ENCODE data around the gene GLI3. TPM values are rescaled to one million over a fixed set of nuclear protein-coding genes. Genes with fewer than 3 reads are reported as not detected.

GLI3 gene
- total and polyA plus RNA-seq, 2 of the 8 experiments (the other 6 are each of a cell fraction or from before 2014, with no cell fraction given): 8.0 to 31.1 TPM

GRCh38 chr7:42103456-42103855 is 133.6 kb downstream of the GLI3 start:
- WGBS, 2 experiments (ENCODE audit: extremely low coverage in 1 of 2, insufficient coverage in 1 of 2, insufficient read length in 1 of 2, insufficient replicate concordance in 2 of 2, low coverage in 1 of 2, low lambda C conversion rate in 2 of 2, missing lambda C conversion rate in 1 of 2): 91% methylated on average over 2 of the region's 2 CpGs; no CpG with 5 or more reads in 1 of the 2 experiments
- Histone ChIP-seq H4K20me1 (replicated peaks in 1 of 2; ENCODE audit: control insufficient read depth in 1 of 2, insufficient read depth in 2 of 2, low read length in 2 of 2) (peaks cover 1 to 2% of the 10 kb centered on the region in 2 experiments), H3K36me3 (ENCODE audit: control insufficient read depth in 2 of 4, insufficient read depth in 4 of 4, low read length in 3 of 4) (peaks cover 0 to 4% (median 0%) of the 10 kb centered on the region in 4 experiments; a peak in 1 of 8 replicates)

More at GRCh38 chr7:42103456-42103855, 133.6 kb downstream of the GLI3 start:
- no peak overlapping the region for H4K91ac ChIP-seq (replicated peaks; ENCODE audit: insufficient read length, low read length)
- DNase-seq (ENCODE audit: low read depth in 1 of 2, low spot score in 2 of 2) (no peak), FAIRE-seq (no peak)
- no peak for TF ChIP-seq PHF8 (conservative IDR thresholded peaks at IDR 0.05; ENCODE audit: low read depth, low read length)
- no peak for TF ChIP-seq POLR2A (IDR thresholded peaks at IDR 0.05; ENCODE audit: control extremely low read depth in 1 of 2, low read depth in 2 of 2, low read length in 2 of 2)
- H3K14ac ChIP-seq (ENCODE audit: insufficient read length): no peak overlapping the region
- H2BK120ac ChIP-seq (replicated peaks; ENCODE audit: low read depth, low read length): no peak overlapping the region
- H3K23ac ChIP-seq (ENCODE audit: insufficient read length): no peak overlapping the region
- no peak overlapping the region for H2AK5ac ChIP-seq (ENCODE audit: low read depth, low read length)
- H2BK5ac ChIP-seq (ENCODE audit: low read depth, low read length): no peak overlapping the region
- no peak overlapping the region for H3K9ac ChIP-seq (replicated peaks in 1 of 4; ENCODE audit: extremely low read depth in 1 of 4, low read depth in 3 of 4, low read length in 3 of 4)
- no peak overlapping the region for H3K27ac ChIP-seq (ENCODE audit: low read depth, low read length)
- H3K4me3 ChIP-seq (ENCODE audit: extremely low read depth in 1 of 4, insufficient read depth in 2 of 4, low read depth in 3 of 4, low read length in 4 of 4): no peak overlapping the region
- no peaks in the 10 kb centered on the region for H3K79me1 ChIP-seq (ENCODE audit: low read depth, low read length)
- CTCF ChIA-PET (ENCODE audit: partially characterized antibody): interaction anchor here (0.7 to 1.1 kb wide), 3 partner anchors 11 to 370 kb away, joined by 3 to 5 read pairs (median 3); no protein-coding TSS in a partner anchor
- peaks cover 1 to 13% (median 8%) of the 10 kb centered on the region in 4 experiments; a peak in 6 of 7 replicates for H3K4me1 ChIP-seq (replicated peaks in 1 of 4; ENCODE audit: control insufficient read depth in 3 of 4, insufficient read depth in 4 of 4, low read length in 3 of 4)
- H4K5ac ChIP-seq (ENCODE audit: insufficient read length, low read depth, low read length): no peak overlapping the region
- no peak overlapping the region for H2AFZ ChIP-seq (ENCODE audit: low read length)
- no peaks in the 10 kb centered on the region for H3K9me3 ChIP-seq (ENCODE audit: insufficient read depth in 2 of 2, low read depth in 1 of 2, low read length in 1 of 2)
- no peak overlapping the region for H3K18ac ChIP-seq (ENCODE audit: extremely low read depth, low read length)
- H2BK12ac ChIP-seq (ENCODE audit: low read depth, low read length): no peak overlapping the region
- POLR2A ChIA-PET (ENCODE audit: partially characterized antibody): no interaction called here
- H3K23me2 ChIP-seq (ENCODE audit: low read depth, low read length): no peaks in the 10 kb centered on the region
- no peaks in the 10 kb centered on the region; a peak in 1 of 7 replicates for H3K27me3 ChIP-seq (replicated peaks in 1 of 4; ENCODE audit: control insufficient read depth in 3 of 4, extremely low read depth in 1 of 4, insufficient read depth in 3 of 4, low read length in 3 of 4)
- no peaks in the 10 kb centered on the region; a peak in 1 of 4 replicates for H3K79me2 ChIP-seq (ENCODE audit: control insufficient read depth in 1 of 2, insufficient read depth in 2 of 2, low read length in 2 of 2)
- H2BK20ac ChIP-seq (ENCODE audit: low read length): no peak overlapping the region
- H3K56ac ChIP-seq (replicated peaks; ENCODE audit: insufficient read length, low read depth, low read length): no peak overlapping the region
- H2BK15ac ChIP-seq (ENCODE audit: low read length): no peak overlapping the region
- H3K4me2 ChIP-seq (ENCODE audit: insufficient read depth in 1 of 2, low read depth in 2 of 2, low read length in 2 of 2): no peak overlapping the region
- H4K8ac ChIP-seq (ENCODE audit: extremely low read depth, insufficient read depth, low read length): no peak overlapping the region
- no peak overlapping the region for H3K4ac ChIP-seq (replicated peaks; ENCODE audit: insufficient read length, low read depth, low read length)
